22Rv1 (cell line): ENCODE results near the gene DMWD.

Experiments
- ZFX ChIP-seq: fragments of 450-650 bp; IDR thresholded peaks from 2 replicates; pipeline ENCODE4 v1.6.1; 2017; ENCODE audit warnings: antibody characterized with exemption, borderline replicate concordance
- TF ChIP-seq, protein P1 (sequence below): fragments of 450-650 bp; IDR thresholded peaks from 2 replicates; pipeline ENCODE4 v1.5.1; 2017; ENCODE audit warnings: mild to moderate bottlenecking

- TF ChIP-seq ZFX: no peak
- TF ChIP-seq, protein P1, sequence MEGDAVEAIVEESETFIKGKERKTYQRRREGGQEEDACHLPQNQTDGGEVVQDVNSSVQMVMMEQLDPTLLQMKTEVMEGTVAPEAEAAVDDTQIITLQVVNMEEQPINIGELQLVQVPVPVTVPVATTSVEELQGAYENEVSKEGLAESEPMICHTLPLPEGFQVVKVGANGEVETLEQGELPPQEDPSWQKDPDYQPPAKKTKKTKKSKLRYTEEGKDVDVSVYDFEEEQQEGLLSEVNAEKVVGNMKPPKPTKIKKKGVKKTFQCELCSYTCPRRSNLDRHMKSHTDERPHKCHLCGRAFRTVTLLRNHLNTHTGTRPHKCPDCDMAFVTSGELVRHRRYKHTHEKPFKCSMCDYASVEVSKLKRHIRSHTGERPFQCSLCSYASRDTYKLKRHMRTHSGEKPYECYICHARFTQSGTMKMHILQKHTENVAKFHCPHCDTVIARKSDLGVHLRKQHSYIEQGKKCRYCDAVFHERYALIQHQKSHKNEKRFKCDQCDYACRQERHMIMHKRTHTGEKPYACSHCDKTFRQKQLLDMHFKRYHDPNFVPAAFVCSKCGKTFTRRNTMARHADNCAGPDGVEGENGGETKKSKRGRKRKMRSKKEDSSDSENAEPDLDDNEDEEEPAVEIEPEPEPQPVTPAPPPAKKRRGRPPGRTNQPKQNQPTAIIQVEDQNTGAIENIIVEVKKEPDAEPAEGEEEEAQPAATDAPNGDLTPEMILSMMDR: no peak
Observed at GRCh38 chr19:45784096-45784495, 8.5 kb downstream of the DMWD start.
